Neuronal stem cell (in vitro differentiated cells): Measurements from ENCODE around the gene GADD45B.

Source experiments
- DNase-seq: peaks from one replicate; pipeline ENCODE4 v3.0.0-alpha.2; 2013; ENCODE audit warnings: low spot score
- H2AFZ ChIP-seq: one replicate; pipeline ENCODE4 v1.6.1; 2013; ENCODE audit warnings: mild to moderate bottlenecking, low read length, inconsistent platforms
- H2AK5ac ChIP-seq: 2 replicates; pipeline ENCODE4 v1.6.1; 2013; ENCODE audit warnings: low read depth, mild to moderate bottlenecking, inconsistent platforms, low read length, moderate library complexity, mixed read lengths
- H2BK120ac ChIP-seq: 2 replicates; pipeline ENCODE4 v1.6.1; 2013; ENCODE audit warnings: low read depth, mild to moderate bottlenecking, inconsistent platforms, low read length, moderate library complexity, mixed read lengths
- H2BK12ac ChIP-seq: one replicate; pipeline ENCODE4 v1.6.1; 2013; ENCODE audit warnings: low read length, inconsistent platforms
- H2BK15ac ChIP-seq: 2 replicates; pipeline ENCODE4 v1.6.1; 2013; ENCODE audit warnings: mild to moderate bottlenecking, low read length, inconsistent platforms, mixed read lengths
- H2BK5ac ChIP-seq: one replicate; pipeline ENCODE4 v1.6.1; 2013; ENCODE audit warnings: inconsistent platforms, mild to moderate bottlenecking, low read length, moderate library complexity
- H3K14ac ChIP-seq: one replicate; pipeline ENCODE4 v1.6.1; 2013; ENCODE audit warnings: low read length, inconsistent platforms
- H3K18ac ChIP-seq: 2 replicates; pipeline ENCODE4 v1.6.1; 2013; ENCODE audit warnings: low read length, inconsistent platforms
- H3K23ac ChIP-seq: 2 replicates; pipeline ENCODE4 v1.6.1; 2013; ENCODE audit warnings: low read depth, mild to moderate bottlenecking, mixed read lengths, low read length, inconsistent platforms; ENCODE audit not compliant: poor library complexity
- H3K27ac ChIP-seq: replicated peaks from 3 replicates; pipeline ENCODE4 v1.5.1; 2013; ENCODE audit warnings: low read length, inconsistent platforms
- H3K27me3 ChIP-seq, 3 experiments: 2 replicates each; pipeline ENCODE4 v1.6.1; 2013; ENCODE audit warnings: low read length in 3 of 3, mild to moderate bottlenecking in 2 of 3, inconsistent platforms in 1 of 3, low read depth in 1 of 3, mixed read lengths in 1 of 3, moderate library complexity in 1 of 3; ENCODE audit not compliant: control insufficient read depth in 3 of 3, insufficient read depth in 3 of 3
- H3K36me3 ChIP-seq, 2 donors: replicated peaks in 1 of 2; 2 replicates each; pipeline ENCODE4 v1.6.1; 2013; ENCODE audit warnings: low read length in 2 of 2; ENCODE audit not compliant: control insufficient read depth in 2 of 2, insufficient read depth in 2 of 2
- H3K4ac ChIP-seq: 2 replicates; pipeline ENCODE4 v1.6.1; 2013; ENCODE audit warnings: inconsistent platforms, mild to moderate bottlenecking, low read length, moderate library complexity
- H3K4me1 ChIP-seq, 2 donors: 1 replicate in 1 of 2; 2 replicates in 1 of 2; pipeline ENCODE4 v1.6.1; 2013; ENCODE audit warnings: low read length in 2 of 2, low read depth in 1 of 2; ENCODE audit not compliant: control insufficient read depth in 2 of 2, insufficient read depth in 1 of 2
- H3K4me2 ChIP-seq: one replicate; pipeline ENCODE4 v1.6.1; 2013; ENCODE audit warnings: mild to moderate bottlenecking, low read length, inconsistent platforms; ENCODE audit not compliant: insufficient read depth, poor library complexity, severe bottlenecking
- H3K4me3 ChIP-seq, 2 donors: 2 replicates each; pipeline ENCODE4 v1.5.1; 2013; ENCODE audit warnings: low read length in 2 of 2, mild to moderate bottlenecking in 2 of 2, inconsistent platforms in 1 of 2, moderate library complexity in 1 of 2
- H3K79me1 ChIP-seq: one replicate; pipeline ENCODE4 v1.6.1; 2013; ENCODE audit warnings: low read depth, mild to moderate bottlenecking, inconsistent platforms, low read length, moderate library complexity
- H3K9ac ChIP-seq: one replicate; pipeline ENCODE4 v1.6.1; 2013; ENCODE audit warnings: mild to moderate bottlenecking, low read depth, low read length, inconsistent platforms; ENCODE audit not compliant: poor library complexity
- H3K9me3 ChIP-seq, 2 donors: replicated peaks in 1 of 2; 2 replicates each; pipeline versions ENCODE3 to v1.6.1; 2013; ENCODE audit warnings: low read length in 2 of 2, mild to moderate bottlenecking in 2 of 2, inconsistent platforms in 1 of 2, low read depth in 1 of 2, mixed read lengths in 1 of 2, moderate library complexity in 1 of 2; ENCODE audit not compliant: control insufficient read depth in 2 of 2, insufficient read depth in 1 of 2
- H4K8ac ChIP-seq: one replicate; pipeline ENCODE4 v1.6.1; 2013; ENCODE audit warnings: low read depth, mild to moderate bottlenecking, inconsistent platforms, low read length, moderate library complexity
- H4K91ac ChIP-seq: one replicate; pipeline ENCODE4 v1.6.1; 2013; ENCODE audit warnings: low read length, low read depth, mild to moderate bottlenecking, inconsistent platforms; ENCODE audit not compliant: poor library complexity
- WGBS, 2 donors: extraction: QIAGEN DNeasy Blood & Tissue Kit; methylation state at CpG; one replicate each; pipeline ENCODE4 v1.1.7; 2013; ENCODE audit warnings: missing lambda C conversion rate in 2 of 2, mixed read lengths in 1 of 2; ENCODE audit not compliant: insufficient read length in 2 of 2, insufficient replicate concordance in 1 of 2; ENCODE audit errors: extremely low coverage in 2 of 2; 5-methylcytosine and 5-hydroxymethylcytosine counted together

GADD45B gene

GRCh38 chr19:2524840-2525723, 49.2 kb downstream of the GADD45B start:
- peak overlapping the region; percentile 9 for H3K27ac ChIP-seq
- peaks cover 0 to 5% of the 10 kb centered on the region in 2 donors for H3K9me3 ChIP-seq

GRCh38 chr19:2527171-2527570, 51.2 kb downstream of the GADD45B start:
- Histone ChIP-seq H3K27ac (no peak overlapping the region), H3K14ac (no peak overlapping the region), H3K4me2 (no peak overlapping the region), H3K79me1 (no peaks in the 10 kb centered on the region), H4K91ac (no peak overlapping the region), H2BK120ac (no peak overlapping the region), H3K4me1 (peaks cover 6 to 19% of the 10 kb centered on the region in 2 donors), H4K8ac (no peak overlapping the region), H2BK15ac (peak overlapping the region; percentile 69), H2BK5ac (no peak overlapping the region), H3K36me3 (no peaks in the 10 kb centered on the region), H3K9ac (no peak overlapping the region), H3K4ac (no peak overlapping the region), H3K23ac (no peak overlapping the region), H2BK12ac (peak overlapping the region; percentile 7), H3K9me3 (peaks cover 0 to 5% of the 10 kb centered on the region in 2 donors), H3K18ac (no peak overlapping the region), H2AK5ac (peak overlapping the region; percentile 20), H3K4me3 (no peak overlapping the region), H3K27me3 (no peaks in the 10 kb centered on the region), H2AFZ (no peak overlapping the region)
- DNase-seq, result no peak
- WGBS, 2 donors, result no CpG with 5 or more reads among the region's 14 CpGs

More at GRCh38 chr19:2524840-2525723, 49.2 kb downstream of the GADD45B start:
- Histone ChIP-seq H3K9ac (peak overlapping the region; percentile 82), H3K4me1 (peaks cover 6 to 19% of the 10 kb centered on the region in 2 donors), H3K23ac (peak overlapping the region; percentile 96), H2AFZ (peak overlapping the region; percentile 5), H2BK12ac (peak overlapping the region; percentile 2), H3K36me3 (no peaks in the 10 kb centered on the region), H3K27me3 (no peaks in the 10 kb centered on the region), H2AK5ac (peak overlapping the region; percentile 12), H2BK120ac (peak overlapping the region; percentile 47), H3K4me2 (peak overlapping the region; percentile 12), H3K18ac (peak overlapping the region; percentile 83), H4K91ac (peak overlapping the region; percentile 67), H2BK15ac (peak overlapping the region; percentile 75), H2BK5ac (peak overlapping the region; percentile 19), H3K4ac (no peak overlapping the region), H3K14ac (peak overlapping the region; percentile 87), H3K4me3 (peak overlapping the region in 1 of 2 donors; percentile 59), H4K8ac (no peak overlapping the region), H3K79me1 (peaks cover 3% of the 10 kb centered on the region)
- no CpG with 5 or more reads among the region's 45 CpGs for WGBS, 2 donors
- no peak for DNase-seq

- Histone ChIP-seq H2BK15ac (no peak overlapping the region), H3K4me2 (no peak overlapping the region), H3K18ac (no peak overlapping the region), H2BK5ac (no peak overlapping the region), H4K8ac (no peak overlapping the region), H3K79me1 (no peaks in the 10 kb centered on the region), H3K4me3 (no peak overlapping the region), H3K9ac (no peak overlapping the region), H3K27ac (no peak overlapping the region), H3K4me1 (peaks cover 6 to 19% of the 10 kb centered on the region in 2 donors), H3K14ac (no peak overlapping the region), H2AK5ac (no peak overlapping the region), H3K9me3 (peaks cover 3 to 6% of the 10 kb centered on the region in 2 donors), H2BK120ac (no peak overlapping the region), H3K36me3 (no peaks in the 10 kb centered on the region), H3K23ac (no peak overlapping the region), H3K27me3 (no peaks in the 10 kb centered on the region), H4K91ac (no peak overlapping the region), H2AFZ (no peak overlapping the region), H2BK12ac (no peak overlapping the region), H3K4ac (no peak overlapping the region)
- DNase-seq, result no peak
- WGBS, 2 donors, result no CpG with 5 or more reads among the region's 4 CpGs
These were observed 51.8 kb downstream of the GADD45B start for GRCh38 chr19:2527686-2528085.
